ENCODE results near the gene ZNRD2. TPM values are rescaled to one million over a fixed set of nuclear protein-coding genes. Genes with fewer than 3 reads are reported as not detected.
"Not testable (repeated sequence)": the region's sequence is repeated elsewhere in the genome, so short reads cannot be mapped to it uniquely, and the experiment has no call there.

Gene ZNRD2
- polyA plus RNA-seq, 1 donor = 53.9 TPM

DNA sequence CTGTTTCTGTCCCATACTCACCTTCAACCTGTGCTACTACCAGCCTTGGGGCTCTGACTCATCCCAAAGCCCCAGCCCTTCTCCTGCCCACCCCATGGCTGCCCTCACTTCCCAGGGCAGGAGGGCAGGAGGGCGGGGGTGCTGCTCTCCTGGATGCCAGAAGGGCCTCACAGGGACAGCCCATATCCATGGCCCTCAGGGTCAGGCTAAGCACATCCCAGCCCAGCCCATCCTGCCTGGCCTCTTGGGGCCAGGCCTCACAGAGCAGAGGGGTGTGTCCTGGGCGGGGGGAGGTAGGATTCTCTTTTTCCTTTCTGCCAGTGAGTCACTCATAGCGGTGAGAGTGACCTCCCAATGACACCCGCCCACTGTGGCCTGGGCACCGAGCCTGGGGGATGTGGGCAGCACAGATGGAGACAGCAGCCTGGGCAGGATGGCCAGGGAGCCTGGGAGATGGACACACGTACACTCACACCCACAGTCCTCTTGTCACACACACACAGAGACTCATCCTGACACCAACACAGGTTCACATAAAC is 14.5 kb upstream of the ZNRD2 start:
- DNase-seq (ENCODE audit: low read depth) = no peak

GRCh38 chr11:65556470-65557279 is 13.6 kb upstream of the ZNRD2 start:
- DNase-seq (ENCODE audit: low read depth) = no peak

GRCh38 chr11:65557280-65558001 is 12.8 kb upstream of the ZNRD2 start:
- DNase-seq (ENCODE audit: low read depth) = no peak

DNA sequence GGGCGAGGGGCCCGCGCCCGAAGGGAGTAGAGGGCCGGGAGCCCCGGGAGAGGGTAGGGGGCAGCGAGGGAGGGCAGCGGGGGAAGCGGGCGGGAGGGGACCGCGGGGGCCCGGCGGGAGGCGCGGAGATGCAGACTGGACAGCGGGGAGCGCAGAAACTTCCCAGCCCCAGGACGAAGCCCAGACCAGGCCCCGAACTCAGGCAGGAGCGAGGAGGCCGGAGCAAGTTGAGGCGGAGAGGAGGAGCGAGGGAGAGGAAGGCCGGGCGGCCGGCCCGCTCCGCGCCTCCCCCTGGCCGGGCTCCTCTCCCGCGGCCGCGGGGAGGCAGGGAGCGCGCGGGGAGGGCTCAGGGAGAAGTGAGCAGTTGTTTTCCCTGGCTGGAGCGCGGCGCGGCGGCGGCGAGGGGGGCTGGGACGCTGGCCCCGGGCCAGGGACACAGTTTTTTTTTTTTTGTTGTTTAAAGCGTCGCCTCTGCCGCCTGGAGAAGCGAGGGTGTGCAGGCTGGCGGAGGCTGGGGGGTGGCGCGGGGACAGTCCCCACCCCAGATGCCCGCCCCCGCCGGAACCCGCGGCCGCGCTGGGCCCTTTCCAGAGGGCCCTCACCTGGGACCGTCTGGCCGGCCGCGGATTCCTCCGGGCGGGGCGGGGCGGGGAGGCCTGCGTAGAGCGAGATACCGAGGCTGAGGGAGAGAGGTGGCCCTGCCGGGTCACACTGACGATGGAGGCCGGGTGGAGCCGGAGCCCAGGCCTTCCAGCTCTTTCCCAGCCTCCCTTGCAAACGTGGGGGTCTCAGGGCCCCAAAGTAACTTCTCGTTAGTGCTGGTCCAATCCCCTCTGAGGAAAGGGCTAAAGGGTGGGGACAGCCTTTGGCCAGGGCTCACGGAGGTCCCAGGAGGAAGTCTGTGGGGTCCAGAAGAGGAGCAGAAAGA is 12.0 kb upstream of the ZNRD2 start, which contains the start of gene LTBP3:
Gene LTBP3, minus strand, starts transcription at position 358 of the 928 bp plus-strand sequence. CDS start 400 bp downstream, outside the sequence.
- DNase-seq (ENCODE audit: low read depth) = peak; percentile 62

DNA sequence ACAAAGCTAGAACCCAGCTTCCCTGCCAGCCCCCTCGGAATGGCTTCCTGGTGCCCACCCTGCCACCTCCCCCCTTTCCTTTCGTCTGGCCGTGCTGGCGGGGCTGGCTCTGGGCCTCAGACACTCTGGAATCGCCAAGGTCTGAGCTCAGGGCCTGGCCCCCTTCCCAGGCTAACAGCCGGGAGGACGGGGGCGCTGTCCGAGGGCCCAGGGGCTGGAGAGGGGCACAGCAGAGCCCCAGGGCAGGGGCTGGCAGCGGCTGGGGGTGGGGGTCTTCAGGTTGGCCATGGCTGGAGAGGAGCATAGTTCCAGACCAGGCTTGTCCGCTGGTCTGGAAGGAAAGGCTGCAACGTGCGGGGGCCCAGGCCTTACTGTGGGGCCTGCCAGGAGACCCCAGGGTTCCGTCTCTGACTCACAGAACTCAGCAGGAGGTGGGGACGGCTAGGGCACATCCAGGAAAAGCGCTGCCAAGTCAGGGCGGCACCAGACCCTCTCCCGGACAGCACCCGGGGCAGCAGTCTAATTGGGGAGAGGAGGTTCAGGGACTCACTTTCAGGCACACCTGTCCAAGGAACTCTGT is 11.3 kb upstream of the ZNRD2 start:
- DNase-seq (ENCODE audit: low read depth) = no peak

- no peak for DNase-seq (ENCODE audit: low read depth)
Observed at GRCh38 chr11:65559535-65559934, 10.7 kb upstream of the ZNRD2 start.

- no peak for DNase-seq (ENCODE audit: low read depth)
Observed at GRCh38 chr11:65559951-65560537, 10.2 kb upstream of the ZNRD2 start.

DNA sequence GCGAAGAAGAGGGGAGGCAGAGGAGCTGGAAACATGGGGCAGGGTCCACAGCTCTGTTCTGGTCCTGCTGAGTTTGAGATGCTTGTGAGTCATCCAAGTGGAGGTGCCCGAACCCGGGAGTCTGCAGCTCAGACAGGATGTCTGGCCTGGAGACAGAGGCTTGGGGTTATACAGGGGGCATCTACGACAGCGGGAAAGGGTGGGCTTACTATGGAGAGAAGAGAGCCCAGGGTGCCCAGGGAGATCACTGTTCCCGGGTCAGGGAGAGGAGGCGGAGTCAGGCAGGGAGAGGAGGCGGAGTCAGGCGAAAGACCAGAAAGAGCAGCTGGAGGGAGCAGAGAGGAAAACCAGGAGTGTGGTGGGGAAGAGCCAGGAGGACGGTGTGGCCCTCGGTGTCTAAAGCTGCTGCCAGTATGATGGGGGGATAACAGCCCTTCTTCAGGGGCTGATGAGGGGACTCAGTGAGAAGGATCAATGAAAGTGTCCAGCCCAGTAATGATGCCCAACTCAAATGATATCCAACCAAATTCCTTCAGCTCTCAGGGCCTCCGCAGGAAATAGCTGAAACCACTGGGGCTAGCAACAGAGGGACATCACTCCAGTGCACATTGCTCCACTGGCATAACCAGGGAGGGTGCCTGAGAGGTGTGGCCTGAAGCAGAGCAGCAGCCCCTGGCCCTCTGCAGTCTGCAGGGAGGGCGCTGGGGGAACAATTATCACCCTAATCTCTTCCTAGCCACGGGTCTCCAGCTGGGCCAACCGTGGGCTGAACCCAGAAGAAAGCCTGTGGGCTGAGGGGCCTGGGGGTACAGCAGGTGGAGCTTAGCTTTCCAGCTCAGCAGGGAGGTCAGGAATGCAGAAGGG is 9.5 kb upstream of the ZNRD2 start:
- DNase-seq (ENCODE audit: low read depth) = no peak

- DNase-seq (ENCODE audit: low read depth) = no peak
Observed at GRCh38 chr11:65562020-65562419, 8.3 kb upstream of the ZNRD2 start.

DNA sequence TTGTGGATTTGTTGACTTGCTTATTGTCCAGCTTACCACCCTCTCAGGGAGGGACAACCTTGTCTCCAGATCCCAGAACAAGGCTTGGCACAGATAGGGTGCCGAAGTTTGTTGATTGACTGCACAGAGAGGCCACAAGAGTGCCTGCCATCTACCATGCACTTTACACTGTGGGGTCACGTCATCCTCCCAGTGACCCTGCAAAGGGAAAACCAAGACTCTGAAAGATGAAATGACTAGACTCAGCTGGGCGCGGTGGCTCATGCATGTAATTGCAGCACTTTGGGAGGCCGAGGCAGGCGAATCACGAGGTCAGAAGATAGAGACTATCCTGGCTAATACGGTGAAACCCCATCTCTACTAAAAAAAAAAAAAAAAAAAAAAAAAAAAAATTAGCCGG is 7.5 kb upstream of the ZNRD2 start:
- no peak for DNase-seq (ENCODE audit: low read depth)

GRCh38 chr11:65563601-65564000 is 6.7 kb upstream of the ZNRD2 start:
- DNase-seq (ENCODE audit: low read depth) = no peak

- not testable (repeated sequence) for DNase-seq (ENCODE audit: low read depth)
Observed at GRCh38 chr11:65564879-65565559, 5.3 kb upstream of the ZNRD2 start.

DNA sequence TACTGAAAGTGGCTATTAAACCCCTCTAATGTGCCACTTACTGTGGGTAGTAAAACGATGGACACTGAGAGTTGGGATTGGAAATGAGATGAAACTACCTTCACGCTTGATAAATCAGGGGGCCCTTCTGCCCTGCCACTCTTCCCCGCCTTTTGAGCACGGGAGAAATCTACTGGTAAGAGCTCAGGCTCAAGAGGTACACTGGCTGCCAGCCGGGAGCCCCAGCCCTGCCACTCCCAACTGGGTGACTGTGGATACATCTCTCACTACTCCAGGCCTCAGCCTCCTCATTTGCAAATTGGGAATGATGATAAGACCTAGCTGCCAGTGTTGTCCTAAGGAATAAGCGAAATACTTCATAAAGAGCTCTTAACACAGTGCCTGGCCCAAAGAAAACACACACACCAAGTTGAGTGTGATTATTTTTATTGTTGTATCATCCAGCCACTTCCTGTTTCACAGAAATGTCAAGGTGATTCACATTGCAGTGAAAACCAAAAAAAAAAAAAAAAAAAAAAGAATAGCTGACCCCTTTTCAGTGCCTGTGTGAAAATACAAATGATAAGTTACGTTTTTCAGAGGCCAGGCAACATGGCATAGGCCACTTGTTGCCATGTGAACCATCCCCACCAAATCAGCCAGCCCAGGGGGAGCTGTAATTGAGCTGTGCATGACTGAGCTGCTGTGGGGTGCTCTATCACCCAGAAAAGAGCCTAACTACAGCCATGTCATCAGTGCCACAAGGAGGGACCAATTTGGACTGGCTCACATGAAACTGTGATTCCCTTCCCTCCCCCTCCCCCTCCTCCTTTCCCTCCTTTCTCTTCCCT is 4.4 kb upstream of the ZNRD2 start:
- DNase-seq (ENCODE audit: low read depth) = no peak

- DNase-seq (ENCODE audit: low read depth) = no peak
Observed at GRCh38 chr11:65569164-65569972, 909 bp upstream of the ZNRD2 start.

DNA sequence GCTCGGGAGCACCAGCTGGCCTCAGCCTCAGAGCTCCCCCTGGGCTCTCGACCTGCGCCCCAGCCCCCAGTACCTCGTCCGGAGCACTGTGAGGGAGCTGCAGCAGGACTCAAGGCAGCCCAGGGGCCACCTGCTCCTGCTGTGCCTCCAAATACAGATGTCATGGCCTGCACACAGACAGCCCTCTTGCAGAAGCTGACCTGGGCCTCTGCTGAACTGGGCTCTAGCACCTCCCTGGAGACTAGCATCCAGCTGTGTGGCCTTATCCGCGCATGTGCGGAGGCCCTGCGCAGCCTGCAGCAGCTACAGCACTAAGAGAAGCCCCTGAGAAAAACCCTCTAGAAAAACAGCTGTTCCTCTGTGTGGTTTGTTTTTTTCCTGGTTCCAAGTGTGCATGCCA is 1.1 kb downstream of the ZNRD2 start:
- no peak for DNase-seq (ENCODE audit: low read depth)

DNA sequence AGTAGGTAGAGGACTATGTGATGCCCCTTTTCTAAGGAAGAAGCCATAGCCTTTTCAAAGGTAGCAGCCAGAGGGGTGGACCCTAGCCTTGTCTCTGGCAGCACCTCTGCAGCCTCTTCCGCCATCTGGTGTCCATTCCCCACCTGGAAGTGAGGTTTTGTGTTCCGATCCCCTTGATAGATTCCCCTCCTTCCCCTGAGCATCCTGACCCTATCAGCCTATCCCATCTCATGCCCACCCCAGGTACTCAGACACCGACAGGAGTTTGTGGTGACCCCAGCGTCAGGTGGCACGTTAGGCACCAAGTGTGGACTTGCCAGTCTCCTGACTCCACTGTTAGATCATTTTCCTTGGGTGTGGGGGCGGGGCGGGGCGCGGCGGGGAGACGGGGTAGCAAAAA is 1.7 kb downstream of the ZNRD2 start:
- DNase-seq (ENCODE audit: low read depth) = no peak

DNA sequence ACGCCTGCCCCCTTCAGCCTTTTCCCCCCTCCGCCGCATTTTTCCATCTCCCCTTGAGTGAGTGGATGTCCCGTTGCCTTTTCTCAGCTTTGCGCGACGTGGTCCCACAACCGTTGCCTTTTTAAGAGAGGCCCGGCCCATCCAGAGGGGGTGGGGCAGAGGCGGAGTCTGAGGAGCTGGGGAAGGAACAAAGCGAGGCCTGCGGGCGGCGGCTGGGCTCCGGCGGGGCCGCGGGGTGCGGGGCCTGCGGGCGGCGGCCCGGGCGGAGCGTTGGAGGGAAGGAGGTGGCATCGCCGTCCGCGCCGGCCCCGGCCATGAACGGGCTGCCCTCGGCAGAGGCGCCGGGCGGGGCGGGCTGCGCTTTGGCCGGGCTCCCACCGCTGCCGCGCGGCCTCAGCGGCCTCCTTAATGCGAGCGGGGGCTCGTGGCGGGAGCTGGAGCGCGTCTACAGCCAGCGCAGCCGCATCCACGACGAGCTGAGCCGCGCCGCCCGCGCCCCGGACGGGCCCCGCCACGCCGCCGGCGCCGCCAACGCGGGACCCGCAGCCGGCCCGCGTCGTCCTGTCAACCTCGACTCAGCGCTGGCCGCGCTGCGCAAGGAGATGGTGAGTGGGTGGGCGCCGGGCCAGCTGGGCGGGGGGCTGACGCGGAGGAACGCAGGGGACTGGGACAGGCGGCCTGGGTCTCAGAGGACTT is 2.2 kb downstream of the ZNRD2 start, which contains the start of gene FAM89B:
Gene FAM89B, plus strand, starts transcription at position 183 of the 696 bp plus-strand sequence. Its CDS starts 132 bp downstream, at position 315.
- DNase-seq (ENCODE audit: low read depth) = peak; percentile 68

Measured in forelimb muscle (tissue), 1 donor.